ENCODE data around the gene ENOX1.

DNA sequence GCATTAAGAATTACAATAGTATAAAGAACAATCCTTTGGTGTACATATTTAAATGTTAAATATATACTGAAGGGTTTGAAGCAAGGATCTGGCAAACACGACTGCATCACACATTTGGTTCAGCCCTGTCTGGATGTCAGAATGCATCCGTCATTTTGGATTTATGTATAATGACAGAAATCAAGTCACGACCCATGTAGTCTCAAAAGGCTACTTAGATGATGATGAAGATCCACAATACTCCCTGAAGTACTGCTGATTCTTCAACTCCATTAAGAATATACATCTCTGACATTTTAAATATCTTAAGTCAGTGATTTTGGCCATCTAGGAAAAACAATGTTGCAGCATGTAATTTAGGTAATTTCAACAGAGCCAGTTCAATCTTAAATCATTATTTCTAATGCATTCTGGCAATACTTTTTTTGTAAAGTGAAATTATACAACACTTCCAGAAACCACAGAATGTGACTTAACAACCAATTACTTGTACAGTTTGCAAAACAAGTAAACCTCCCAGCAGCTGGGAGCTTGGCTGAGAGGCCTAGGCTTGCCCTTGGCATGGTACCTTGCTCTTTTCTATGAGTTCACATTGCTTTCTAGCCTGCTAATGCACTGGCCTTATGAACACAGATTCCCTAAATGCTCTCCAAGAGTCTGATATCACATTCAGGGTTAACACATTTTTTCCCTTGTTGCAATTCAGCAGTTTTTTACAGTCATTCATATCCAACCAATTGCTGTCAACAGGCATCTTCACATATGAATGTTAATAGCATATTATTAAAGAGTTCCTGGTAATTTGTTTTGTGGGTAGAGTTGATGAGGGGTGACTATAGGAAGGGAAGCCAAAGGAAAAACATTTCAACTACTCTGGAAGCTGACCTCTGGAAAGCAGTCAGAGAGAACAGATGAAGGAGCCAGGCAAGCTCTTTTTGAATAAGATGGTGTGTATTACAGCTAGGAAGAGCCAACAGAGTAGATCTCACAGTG, 175.2 kb downstream of the ENOX1 start:
- TF ChIP-seq CTCF (IDR thresholded peaks at IDR 0.05) (no peak), POLR2A (IDR thresholded peaks at IDR 0.05) (no peak), POLR2AphosphoS5 (IDR thresholded peaks at IDR 0.05) (no peak)
